ENCODE measurements around the gene SGCB. TPM values are rescaled to one million over a fixed set of nuclear protein-coding genes. Genes with fewer than 3 reads are reported as not detected.

The SGCB gene
- total RNA-seq, 4 donors from 2014 or later, result 5.6 to 9.0 (median 6.8) TPM

DNA sequence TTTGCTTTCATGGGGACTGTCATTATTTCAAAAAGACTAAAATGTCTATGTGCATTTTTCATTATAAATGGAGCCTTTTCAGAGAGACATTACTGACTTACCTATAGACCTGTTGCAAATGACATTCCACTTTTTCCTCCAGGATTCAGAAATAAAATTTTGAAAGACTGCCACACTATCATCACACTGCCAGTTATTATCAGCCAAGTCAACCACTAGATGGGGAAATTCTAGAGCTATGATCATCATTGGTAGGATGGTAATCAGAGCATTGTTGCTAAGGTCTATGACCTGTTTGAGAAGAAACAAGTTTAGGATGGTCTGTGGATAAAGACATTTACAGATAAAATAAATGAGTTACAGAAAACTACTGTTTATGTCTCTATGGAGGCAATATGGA, 40.5 kb downstream of the SGCB start:
- H3K4me3 ChIP-seq (ENCODE audit: low read depth, poor library complexity, severe bottlenecking), result no peak overlapping the region
- intact Hi-C loops (cut with DNase I; ENCODE audit: low total_unique reads), result no loop called here
- no peak for DNase-seq (ENCODE audit: low spot score in 2 of 2)
- TF ChIP-seq CTCF (IDR thresholded peaks at IDR 0.05), result no peak
- no peak for TF ChIP-seq POLR2A (IDR thresholded peaks at IDR 0.05)

GRCh38 chr4:51995647-51996220, 42.4 kb downstream of the SGCB start:
- WGBS, 2 donors, result 57 to 65% methylated on average over 20 of the region's 20 CpGs
- no peak for DNase-seq (ENCODE audit: low spot score in 2 of 2)
- intact Hi-C loops (cut with DNase I; ENCODE audit: low total_unique reads), result no loop called here

More at GRCh38 chr4:51995647-51996220, 42.4 kb downstream of the SGCB start:
- H3K4me3 ChIP-seq (ENCODE audit: low read depth, poor library complexity, severe bottlenecking), result no peak overlapping the region
- TF ChIP-seq POLR2A (IDR thresholded peaks at IDR 0.05) (no peak), CTCF (IDR thresholded peaks at IDR 0.05) (no peak)

Other genes with a start within 250 kb of the SGCB start
- gene DCUN1D4, start 195.1 kb downstream of the SGCB start, total RNA-seq, result 10 to 100 TPM; 16.7 to 30.7 (median 17.7) TPM
- gene LRRC66, start 17.9 kb downstream of the SGCB start, total RNA-seq, result not detected
- gene SPATA18, start 13.0 kb upstream of the SGCB start, total RNA-seq, result 10 to 100 TPM in 3 of 4 donors, 1 to 10 TPM in 1; 8.5 to 31.8 (median 11.8) TPM